Measurements from ENCODE around the gene IGSF21.

DNA sequence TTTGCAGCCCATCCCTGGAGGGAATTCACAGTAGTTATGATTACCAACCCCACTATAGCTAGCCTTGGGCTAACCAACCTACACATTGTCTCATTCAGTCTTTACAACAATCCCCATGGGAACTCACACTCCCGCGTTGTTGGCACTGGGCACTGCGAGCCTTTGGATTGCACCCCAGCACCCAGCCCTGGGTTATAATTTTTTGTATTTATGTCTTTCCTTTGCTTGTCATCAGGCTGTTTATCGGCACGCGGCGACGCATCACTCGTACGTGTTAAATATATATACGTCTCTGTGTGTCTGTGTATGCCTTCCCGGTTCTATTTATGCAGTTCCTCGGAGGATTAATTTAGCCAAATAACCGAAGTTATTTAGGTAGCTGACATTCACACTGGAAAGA is 47.2 kb upstream of the IGSF21 start:
- TF ChIP-seq, protein P1, sequence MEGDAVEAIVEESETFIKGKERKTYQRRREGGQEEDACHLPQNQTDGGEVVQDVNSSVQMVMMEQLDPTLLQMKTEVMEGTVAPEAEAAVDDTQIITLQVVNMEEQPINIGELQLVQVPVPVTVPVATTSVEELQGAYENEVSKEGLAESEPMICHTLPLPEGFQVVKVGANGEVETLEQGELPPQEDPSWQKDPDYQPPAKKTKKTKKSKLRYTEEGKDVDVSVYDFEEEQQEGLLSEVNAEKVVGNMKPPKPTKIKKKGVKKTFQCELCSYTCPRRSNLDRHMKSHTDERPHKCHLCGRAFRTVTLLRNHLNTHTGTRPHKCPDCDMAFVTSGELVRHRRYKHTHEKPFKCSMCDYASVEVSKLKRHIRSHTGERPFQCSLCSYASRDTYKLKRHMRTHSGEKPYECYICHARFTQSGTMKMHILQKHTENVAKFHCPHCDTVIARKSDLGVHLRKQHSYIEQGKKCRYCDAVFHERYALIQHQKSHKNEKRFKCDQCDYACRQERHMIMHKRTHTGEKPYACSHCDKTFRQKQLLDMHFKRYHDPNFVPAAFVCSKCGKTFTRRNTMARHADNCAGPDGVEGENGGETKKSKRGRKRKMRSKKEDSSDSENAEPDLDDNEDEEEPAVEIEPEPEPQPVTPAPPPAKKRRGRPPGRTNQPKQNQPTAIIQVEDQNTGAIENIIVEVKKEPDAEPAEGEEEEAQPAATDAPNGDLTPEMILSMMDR (IDR thresholded peaks at IDR 0.05; ENCODE audit: low read depth, low read length) = no peak
- TF ChIP-seq EZH2phosphoT487 (IDR thresholded peaks at IDR 0.05; ENCODE audit: low read depth) = no peak

All from OCI-LY3 (cell line).